Activated gamma-delta T cell (primary cell): Measurements from ENCODE around the gene LATS2.

Source experiments
- DNase-seq: peaks from one replicate; lab custom pipeline; 2025; lab: John Stamatoyannopoulos, UW

Gene LATS2

GRCh38 chr13:21047591-21048282 lies 13.6 kb downstream of the LATS2 start:
- no peak for DNase-seq

DNA sequence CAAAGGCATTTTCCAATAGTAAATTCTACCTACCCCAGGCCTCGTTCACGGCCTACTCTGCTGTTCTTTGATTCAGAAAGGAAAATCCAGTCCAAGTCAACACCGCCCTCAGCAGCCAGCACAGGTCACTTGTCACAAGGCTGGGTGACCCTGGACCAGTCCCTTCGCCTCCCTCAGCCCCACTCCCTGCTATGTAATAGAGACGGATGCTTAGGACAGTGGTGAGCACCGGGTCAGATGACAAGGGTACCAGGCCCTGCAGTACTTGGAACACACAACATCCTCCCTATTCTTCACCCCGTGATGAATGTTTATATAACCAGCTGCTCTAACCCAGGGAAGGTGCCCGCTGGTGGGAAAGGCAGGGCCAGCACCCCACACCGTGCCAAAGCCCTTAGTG lies 14.3 kb downstream of the LATS2 start:
- no peak for DNase-seq

DNA sequence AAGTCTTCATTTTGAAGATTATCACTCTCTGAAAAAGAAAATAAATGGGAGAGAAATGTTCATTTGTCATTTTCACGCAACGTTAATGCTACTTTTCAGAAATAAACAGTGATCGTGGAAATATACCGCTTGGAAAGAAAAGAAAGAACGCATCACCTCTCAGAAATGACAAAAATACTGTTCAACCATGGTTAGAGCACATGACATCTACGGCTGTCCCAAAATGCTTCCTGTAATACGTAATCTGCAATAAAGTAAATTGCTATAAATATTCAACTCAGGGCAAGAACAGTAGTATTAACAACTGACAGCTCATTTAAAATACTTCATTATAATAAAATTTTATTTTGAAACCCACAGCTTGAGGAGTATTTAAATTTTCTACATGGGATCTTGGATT lies 15.2 kb downstream of the LATS2 start:
- no peak for DNase-seq

GRCh38 chr13:21045100-21045499 lies 16.3 kb downstream of the LATS2 start:
- no peak for DNase-seq

DNA sequence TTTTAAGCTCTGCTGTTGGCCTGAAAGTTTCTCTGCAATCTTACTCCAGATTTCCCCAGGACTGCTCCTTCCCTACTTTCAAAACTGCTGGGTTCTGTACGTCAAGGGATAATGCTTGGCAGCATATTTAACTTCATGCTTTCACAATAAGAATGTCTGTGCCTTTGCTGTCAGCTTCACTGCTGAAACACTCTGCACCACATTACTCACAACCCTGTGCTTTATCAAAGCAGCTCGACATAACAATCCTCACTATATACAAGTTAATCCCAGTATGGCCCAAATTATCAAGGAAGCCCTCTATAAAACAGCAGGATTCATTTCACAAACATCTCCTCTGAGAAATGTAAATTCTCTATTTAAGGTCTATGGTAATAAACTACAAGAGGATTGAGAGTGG lies 17.5 kb downstream of the LATS2 start:
- DNase-seq, result no peak

DNA sequence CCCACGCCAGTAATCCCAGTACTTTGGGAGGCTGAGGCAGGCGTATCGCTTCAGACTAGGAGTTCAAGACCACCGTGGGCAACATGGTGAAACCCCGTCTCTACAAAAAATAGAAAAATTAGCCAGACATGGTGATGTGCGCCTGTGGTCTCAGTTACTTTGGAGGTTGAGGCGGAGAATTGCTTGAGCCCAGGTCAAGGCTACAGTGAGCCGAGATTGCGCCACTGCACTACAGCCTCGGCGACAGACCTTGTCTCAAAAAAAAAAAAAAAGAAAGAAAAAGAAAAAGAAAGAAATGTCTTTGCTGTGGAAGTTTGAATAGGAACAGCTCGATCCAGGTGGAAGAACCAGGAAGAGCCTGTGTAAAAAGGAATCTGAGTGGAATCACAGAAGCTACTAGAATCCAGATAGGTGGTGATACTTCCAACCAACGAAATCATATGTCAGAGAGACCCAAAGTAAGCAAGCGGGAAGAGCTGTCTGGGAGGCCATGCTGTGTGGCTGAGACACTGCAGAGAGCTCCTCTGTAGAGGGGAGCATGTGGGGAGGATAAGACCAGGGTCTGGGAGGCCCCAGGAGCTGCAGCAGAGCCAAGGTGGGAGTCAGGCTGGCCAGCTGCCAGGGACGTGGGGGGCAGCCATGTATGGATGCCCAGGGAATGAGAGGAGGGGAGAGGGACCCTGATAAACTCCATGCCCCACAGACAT lies 21.1 kb downstream of the LATS2 start:
- DNase-seq, result no peak

GRCh38 chr13:21039097-21039800 lies 22.1 kb downstream of the LATS2 start:
- no peak for DNase-seq

- no peak for DNase-seq
These were observed 23.7 kb downstream of the LATS2 start for GRCh38 chr13:21037656-21038055.

DNA sequence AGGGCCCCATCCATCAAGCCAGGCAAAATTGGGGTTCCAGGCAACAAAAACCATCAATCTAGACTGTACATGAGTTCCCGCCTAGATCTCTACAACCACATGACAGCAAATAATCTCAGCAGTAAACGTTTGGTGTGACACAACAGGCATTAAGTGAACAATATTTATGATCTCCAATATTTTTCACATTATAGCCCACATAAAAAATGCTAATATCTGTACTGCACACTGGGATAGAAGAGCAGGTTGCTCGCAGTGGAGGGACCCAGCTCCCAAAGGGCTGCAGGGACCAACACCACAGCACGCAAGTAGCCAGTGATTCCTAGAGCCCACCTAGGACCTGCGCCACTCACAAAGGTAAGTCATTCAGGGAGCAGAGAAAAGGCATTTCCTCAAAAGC lies 25.9 kb downstream of the LATS2 start:
- no peak for DNase-seq

DNA sequence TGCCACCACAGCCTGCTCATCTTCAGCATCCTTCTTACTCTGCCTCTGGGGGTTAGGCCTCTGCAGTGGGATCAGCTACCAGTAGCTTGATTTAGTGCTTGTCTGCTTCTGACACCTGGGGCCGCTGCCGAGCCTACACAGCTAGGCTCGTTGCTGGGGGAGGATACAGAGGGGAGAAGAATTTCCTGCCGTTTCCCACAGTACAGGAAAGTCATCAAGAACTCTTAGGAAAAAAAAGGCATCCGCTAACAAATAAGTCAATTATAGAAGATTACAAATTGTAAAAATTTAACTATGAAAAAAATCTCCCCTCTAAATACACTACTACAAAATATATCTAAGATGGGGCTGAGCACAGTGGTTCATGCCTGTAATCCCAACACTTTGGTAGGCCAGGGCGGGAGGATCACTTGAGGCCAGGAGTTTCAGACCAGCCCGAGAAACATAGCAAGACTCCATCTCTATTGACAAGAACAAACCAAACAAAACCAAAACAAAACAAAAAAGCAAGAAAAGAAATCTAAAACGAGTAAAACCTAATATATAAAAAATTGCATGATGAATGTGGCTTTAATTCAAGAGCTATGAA lies 26.7 kb downstream of the LATS2 start:
- DNase-seq, result no peak

DNA sequence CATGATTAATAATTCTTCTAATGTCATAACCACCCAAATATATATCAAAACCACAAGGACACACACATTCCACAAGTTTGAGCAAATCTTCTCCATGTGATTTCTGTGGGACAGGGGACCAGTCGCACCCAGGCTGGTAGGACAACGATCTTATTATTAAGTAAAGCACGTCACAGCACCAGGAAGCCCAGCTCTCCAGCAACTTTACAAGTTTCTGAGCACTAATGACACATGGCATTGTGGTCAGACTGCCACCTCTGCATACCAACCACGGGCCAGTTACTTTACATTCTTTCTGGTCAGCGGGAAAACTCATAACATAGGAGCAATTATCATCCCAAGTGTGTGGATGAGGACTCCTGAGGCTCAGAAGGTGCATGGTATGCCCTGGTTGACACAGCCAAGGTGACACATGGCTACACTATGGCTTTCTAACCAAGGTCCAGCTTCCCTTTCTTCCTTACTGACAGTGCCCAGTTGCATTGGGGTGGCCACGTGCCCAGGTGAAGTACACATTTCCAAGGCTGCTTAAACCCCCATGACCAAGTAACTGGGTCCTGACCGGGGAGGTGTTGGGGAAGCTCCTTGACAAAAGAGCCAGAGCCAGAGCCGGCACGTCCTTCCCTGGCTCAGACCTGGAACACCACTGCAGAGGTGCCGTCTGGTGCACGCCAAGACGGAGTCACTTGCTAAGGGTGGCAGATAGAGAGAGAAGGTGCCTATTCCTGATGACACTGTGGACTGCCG lies 27.4 kb downstream of the LATS2 start:
- no peak for DNase-seq

GRCh38 chr13:21033212-21033840 lies 28.1 kb downstream of the LATS2 start:
- DNase-seq, result no peak

DNA sequence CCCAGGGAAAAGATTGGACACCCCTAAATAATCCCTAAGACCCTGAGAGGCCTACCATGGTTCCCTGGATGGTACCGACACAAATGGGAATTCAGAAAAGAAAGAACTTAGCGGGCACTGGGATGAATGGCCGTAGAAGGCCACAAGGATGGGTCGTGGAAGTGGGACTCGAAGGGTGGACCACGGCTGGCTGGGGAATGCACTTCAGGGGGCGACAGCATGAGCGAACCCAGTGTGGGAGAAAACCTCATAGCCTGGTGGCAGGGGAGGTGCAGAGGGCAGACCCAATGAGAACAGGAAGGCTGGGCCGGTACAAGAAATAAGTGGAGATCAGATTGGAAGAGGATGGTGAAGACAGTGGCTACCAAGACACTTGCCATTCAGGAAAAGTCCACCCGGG lies 28.7 kb downstream of the LATS2 start:
- no peak for DNase-seq

DNA sequence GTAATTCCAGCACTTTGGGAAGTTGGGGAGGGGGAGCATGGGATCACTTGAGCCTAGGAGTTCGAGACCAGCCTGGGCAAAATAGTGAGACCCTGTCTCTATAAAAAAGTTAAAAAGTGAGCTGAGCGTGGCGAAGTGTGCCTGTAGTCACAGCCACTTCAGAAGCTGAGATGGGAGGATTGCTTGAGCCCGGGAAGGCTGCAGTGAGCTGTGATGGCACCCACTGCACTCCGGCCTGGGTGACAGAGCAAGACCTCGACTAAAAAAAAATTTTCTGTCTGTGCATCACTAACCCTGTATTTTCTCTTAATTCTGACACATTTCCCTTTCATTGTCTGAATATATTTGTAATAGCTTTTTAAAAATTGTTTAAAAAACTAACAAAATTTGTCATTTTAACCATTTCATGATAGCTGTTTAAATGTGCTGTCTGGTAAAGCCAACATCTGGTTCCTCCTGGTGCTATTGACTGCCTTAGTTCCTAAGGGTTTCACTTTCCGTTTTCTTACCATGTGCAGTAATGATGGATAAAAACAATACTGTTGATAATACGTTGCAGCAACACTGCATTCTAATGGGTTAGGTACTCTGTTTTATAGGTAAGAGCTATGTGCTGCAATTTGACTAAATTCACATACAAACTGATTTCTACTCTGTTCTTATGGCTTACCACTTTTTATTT lies 29.7 kb downstream of the LATS2 start:
- DNase-seq, result no peak

GRCh38 chr13:21025539-21025938 lies 35.8 kb downstream of the LATS2 start:
- no peak for DNase-seq

DNA sequence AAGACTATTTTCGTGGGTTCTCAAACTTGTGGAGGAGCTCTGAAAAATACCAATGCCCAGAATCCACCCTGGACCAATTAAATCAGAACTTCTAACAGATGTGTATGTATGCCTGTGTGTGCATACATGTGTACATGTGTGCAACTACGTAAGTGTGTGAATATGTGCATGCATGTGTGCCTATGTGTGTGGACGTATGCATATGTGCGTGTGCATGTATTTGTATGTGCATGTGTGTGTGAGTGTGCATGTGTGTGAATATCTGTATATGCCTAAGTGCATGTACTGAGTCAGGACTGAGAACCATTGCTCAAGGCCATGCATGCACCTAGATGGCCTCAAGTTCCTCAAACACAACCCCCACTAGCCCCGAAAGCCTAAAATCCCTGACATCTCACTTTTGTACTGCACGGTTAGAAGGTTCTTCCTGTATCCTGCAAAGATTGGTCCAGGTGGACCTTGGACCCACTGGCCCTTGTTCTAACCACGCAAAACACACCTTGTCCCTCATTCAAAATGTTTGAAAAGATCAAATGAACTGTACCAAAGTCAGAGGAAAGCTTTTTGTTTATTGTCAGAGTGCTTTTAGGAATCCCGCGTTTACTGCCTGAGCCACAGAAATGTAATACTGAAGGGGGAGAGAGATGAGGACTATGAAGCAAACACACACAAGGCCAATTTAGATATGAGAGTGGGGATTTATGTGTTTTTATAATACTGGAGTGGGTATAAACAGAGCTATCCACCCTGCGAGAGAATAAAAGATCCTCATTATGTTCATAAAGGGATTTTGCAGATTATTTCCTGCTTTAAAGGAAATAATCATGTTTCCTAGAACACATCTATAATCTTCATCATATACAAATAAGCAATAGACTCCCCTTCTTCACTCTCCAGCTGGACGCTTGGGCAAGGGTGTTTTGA lies 39.1 kb downstream of the LATS2 start:
- DNase-seq, result no peak

- DNase-seq, result no peak
These were observed 40.8 kb downstream of the LATS2 start for GRCh38 chr13:21020581-21020980.

GRCh38 chr13:21020176-21020575 lies 41.2 kb downstream of the LATS2 start:
- no peak for DNase-seq

- DNase-seq, result no peak
These were observed 43.2 kb downstream of the LATS2 start for GRCh38 chr13:21018220-21018619.

DNA sequence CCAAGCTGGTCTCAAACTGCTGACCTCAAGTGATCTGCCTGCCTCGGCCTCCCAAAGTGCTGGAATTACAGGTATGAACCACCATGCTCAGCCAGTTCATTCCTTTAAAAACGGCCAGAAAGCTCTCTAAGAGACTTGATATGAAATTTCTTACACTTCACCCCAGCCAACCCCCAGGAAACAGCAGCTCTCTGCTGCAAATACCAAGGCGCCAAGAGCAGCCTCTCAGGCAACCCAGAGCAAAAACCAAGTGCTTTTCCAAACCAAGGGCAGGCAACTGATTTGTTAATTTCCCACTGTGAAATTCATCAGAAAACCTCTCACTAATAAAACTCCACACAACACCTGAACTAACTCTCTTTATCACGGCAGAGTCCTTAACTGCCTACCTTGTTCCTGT lies 44.9 kb downstream of the LATS2 start:
- DNase-seq, result no peak
